ENCODE data around the gene FILIP1L. TPM values are rescaled to one million over a fixed set of nuclear protein-coding genes. Genes with fewer than 3 reads are reported as not detected.

Gene FILIP1L
- total and polyA plus RNA-seq, 2 of the 4 experiments (the other 2 are of a cell fraction): 11.5 to 19.9 TPM

- Histone ChIP-seq H3K56ac (ENCODE audit: extremely low read depth, insufficient read depth, low read length) (no peak overlapping the region), H3K9me3 (ENCODE audit: control insufficient read depth, insufficient read depth, low read length) (0 out of 2 replicates have a peak, but pooled peaks cover 2% of the 10 kb centered on the region), H2BK15ac (ENCODE audit: low read depth, low read length) (no peak overlapping the region), H4K8ac (ENCODE audit: low read depth in 2 of 2, low read length in 2 of 2) (no peak overlapping the region), H3K4me1 (ENCODE audit: control insufficient read depth, insufficient read depth, low read length) (peaks cover 2% of the 10 kb centered on the region; the same call in 1 of the 2 replicates), H3K18ac (ENCODE audit: low read depth, low read length) (no peak overlapping the region), H3K27me3 (ENCODE audit: control insufficient read depth, insufficient read depth, low read length) (no peaks in the 10 kb centered on the region), H3K27ac (ENCODE audit: insufficient read depth, low read length) (no peak overlapping the region), H3K9me1 (ENCODE audit: insufficient read depth, low read length) (no peaks in the 10 kb centered on the region), H2AK9ac (replicated peaks; ENCODE audit: low read depth, low read length, poor library complexity) (no peak overlapping the region), H3K4me2 (ENCODE audit: low read depth, low read length) (no peak overlapping the region), H2BK20ac (ENCODE audit: low read depth, low read length) (no peak overlapping the region), H4K91ac (ENCODE audit: insufficient read depth, low read depth, low read length) (no peak overlapping the region), H2BK5ac (ENCODE audit: low read depth, low read length, poor library complexity, severe bottlenecking) (no peak overlapping the region), H4K5ac (ENCODE audit: low read depth, low read length) (no peak overlapping the region), H4K20me1 (ENCODE audit: insufficient read depth, low read length) (no peaks in the 10 kb centered on the region), H2BK120ac (ENCODE audit: low read depth, low read length) (no peak overlapping the region), H3K4me3 (ENCODE audit: insufficient read depth, low read depth, low read length) (no peak overlapping the region), H2AFZ (replicated peaks; ENCODE audit: low read length, poor library complexity) (no peak overlapping the region), H3K14ac (replicated peaks; ENCODE audit: low read depth, low read length) (no peak overlapping the region), H3K4ac (ENCODE audit: low read depth, low read length) (no peak overlapping the region), H3K23ac (ENCODE audit: low read depth, low read length) (no peak overlapping the region), H2AK5ac (ENCODE audit: low read depth, low read length) (no peak overlapping the region), H3K36me3 (ENCODE audit: control insufficient read depth, insufficient read depth, low read length) (no peaks in the 10 kb centered on the region), H3K9ac (ENCODE audit: low read depth, low read length) (no peak overlapping the region), H3K79me1 (ENCODE audit: low read depth in 1 of 2, low read length in 2 of 2) (no peaks in the 10 kb centered on the region)
- DNase-seq: no peak
- ChIA-PET CTCF (no interaction called here), POLR2A (ENCODE audit: unreplicated experiment) (no interaction called here)
- TF ChIP-seq RFX5 (IDR thresholded peaks at IDR 0.05; ENCODE audit: low read depth, low read length) (no peak), CHD1 (IDR thresholded peaks at IDR 0.05; ENCODE audit: low read depth, low read length) (no peak), NFE2L2 (IDR thresholded peaks at IDR 0.05; ENCODE audit: low read depth, low read length) (no peak), POLR2A (IDR thresholded peaks at IDR 0.05; ENCODE audit: low read depth, low read length) (no peak), USF2 (IDR thresholded peaks at IDR 0.05; ENCODE audit: low read depth, low read length) (no peak)
- intact Hi-C loops (cut with micrococcal nuclease) (no loop called here), dilution Hi-C loops (cut with HindIII; ENCODE audit: low sequenced_read_pairs, unreplicated experiment) (no loop called here), in situ Hi-C loops (cut with MboI; ENCODE audit: low sequenced_read_pairs) (no loop called here)
- ATAC-seq (ENCODE audit: low read depth): no peak
- BruUV-seq (replicated peaks): no TSS peak
Observed at GRCh38 chr3:99976584-99976983, 137.7 kb downstream of the FILIP1L start.

Data from IMR-90 (cell line).